GM18861 (cell line): ENCODE measurements around the gene RGPD6.
"Not testable (repeated sequence)": the region's sequence is repeated elsewhere in the genome, so short reads cannot be mapped to it uniquely, and the experiment has no call there.

Experiments used
- ATAC-seq: cut with Tn5 transposase; IDR thresholded peaks from one replicate; pipeline ENCODE4 v1.9.1; 2021; ENCODE audit not compliant: unreplicated experiment

The RGPD6 gene

GRCh38 chr2:110482697-110483096 is 94.3 kb downstream of the RGPD6 start:
- not testable (repeated sequence) for ATAC-seq

- ATAC-seq, result not testable (repeated sequence)
Measured at GRCh38 chr2:110481200-110481599, 95.8 kb downstream of the RGPD6 start.

GRCh38 chr2:110480084-110480483 is 96.9 kb downstream of the RGPD6 start:
- not testable (repeated sequence) for ATAC-seq

GRCh38 chr2:110477370-110477769 is 99.7 kb downstream of the RGPD6 start:
- not testable (repeated sequence) for ATAC-seq

GRCh38 chr2:110476952-110477351 is 100.1 kb downstream of the RGPD6 start:
- ATAC-seq, result not testable (repeated sequence)

- ATAC-seq, result not testable (repeated sequence)
Measured at GRCh38 chr2:110475627-110476359, 101.2 kb downstream of the RGPD6 start.

GRCh38 chr2:110474898-110475297 is 102.1 kb downstream of the RGPD6 start:
- peak; percentile 93 for ATAC-seq

- not testable (repeated sequence) for ATAC-seq
Measured at GRCh38 chr2:110473059-110473358, 104.0 kb downstream of the RGPD6 start.

- ATAC-seq, result not testable (repeated sequence)
Measured at GRCh38 chr2:110472171-110473058, 104.6 kb downstream of the RGPD6 start, which contains the start of gene LIMS4. Gene LIMS4, minus strand, starts transcription at chr2:110472816. Its CDS starts 38 bp downstream, at chr2:110472778.

- ATAC-seq, result not testable (repeated sequence)
Measured at GRCh38 chr2:110468921-110469320, 108.1 kb downstream of the RGPD6 start.

GRCh38 chr2:110465312-110465711 is 111.7 kb downstream of the RGPD6 start:
- peak; percentile 67 for ATAC-seq
